Left ventricle myocardium superior (tissue), 1 donor: ENCODE measurements around the gene SORCS1. TPM values are rescaled to one million over a fixed set of nuclear protein-coding genes. Genes with fewer than 3 reads are reported as not detected.
A peak's percentile ranks its signal among the peaks of the same experiment; 100 is the strongest.

Experiments used
- ATAC-seq: fragments of 200-7000 bp; cut with Tn5 transposase; one replicate; pipeline ENCODE4 v1.9.1; 2020; ENCODE audit warnings: mild to moderate bottlenecking, moderate library complexity
- DNase-seq: peaks from one replicate; pipeline ENCODE4 v3.0.0-alpha.2; 2020
- intact Hi-C: fragments of 100-400 bp; cut with micrococcal nuclease; formaldehyde crosslinking; loops from one replicate; pipeline ENCODE4 v1.11.0; 2022
- long read RNA-seq: library from polyadenylated mRNA; unstranded; transcript quantifications from one replicate; pipeline ENCODE4 v2.0.0, GENCODE V29; 2021
- total RNA-seq: library from RNA; stranded (reverse); fragmentation: NEBNext Ultra II Directional; extraction: Animal tissue kit (Norgen Biotek cat#: 25700); gene quantifications from one replicate; pipeline ENCODE4 v1.2.1, GENCODE V29; 2021
- donor health status: DM: no; HTN: yes; CAD: no; lungs with severe emphysema.

The SORCS1 gene
- 2.3 TPM for total RNA-seq
- long read RNA-seq, full-length matches to known transcripts = 1 of 3 reads
- long read RNA-seq, partial matches to known transcripts = 1 of 3 reads
- long read RNA-seq, other reads (novel, unspliced or antisense) = 1 of 3 reads

DNA sequence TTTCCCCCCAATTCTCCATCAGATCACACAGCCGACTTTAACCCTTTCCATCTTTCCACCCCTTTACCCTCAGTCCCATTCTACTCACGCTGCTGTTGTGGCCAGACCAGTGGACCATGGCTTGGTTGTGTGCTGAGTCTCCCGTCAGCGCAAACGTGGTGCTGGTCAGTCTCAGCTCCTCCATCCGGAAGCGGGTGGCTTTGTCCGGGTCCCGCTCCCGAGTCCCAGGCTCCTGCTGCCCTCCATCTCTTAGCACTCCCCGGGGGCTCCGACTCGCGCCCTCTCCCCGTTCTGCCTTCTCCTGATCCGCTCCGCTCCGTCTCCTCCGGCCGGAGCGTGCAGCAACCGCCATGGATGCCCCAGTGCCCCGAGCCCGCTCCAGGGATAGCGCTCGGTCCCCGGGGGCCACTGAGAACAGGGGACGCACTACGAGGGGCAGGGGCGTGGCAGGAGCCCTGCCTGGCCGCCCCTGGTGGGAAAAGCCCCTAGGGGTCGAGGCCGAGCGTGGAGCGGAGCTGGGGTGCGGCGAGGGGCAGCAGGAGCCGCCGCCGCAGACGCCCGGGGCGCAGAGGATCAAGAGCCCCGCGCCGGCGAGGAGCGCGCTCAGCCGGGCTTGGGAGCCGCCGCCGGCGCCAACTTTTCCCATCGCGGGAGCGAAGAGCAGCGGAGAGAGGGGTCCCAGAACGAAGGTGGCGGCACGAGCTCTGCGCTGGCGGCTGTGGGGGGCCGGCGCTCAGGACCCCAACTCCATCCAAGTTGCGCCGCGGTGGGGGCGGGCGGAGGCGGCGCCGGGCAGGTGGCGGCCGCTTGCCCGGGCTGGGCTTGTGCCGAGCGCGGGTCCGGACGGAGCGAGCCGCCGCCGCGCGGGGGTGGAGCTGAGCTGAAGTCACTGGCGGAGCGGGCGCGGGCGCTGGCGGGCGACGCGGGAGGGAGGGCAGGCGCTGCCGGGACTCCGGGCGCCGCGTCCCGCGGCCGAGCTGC lies at the start of gene SORCS1:
TSS of gene SORCS1 (minus strand) at position 826 of the 981 bp plus-strand sequence.
- intact Hi-C loops = no loop called here
- DNase-seq (peak; percentile 61), ATAC-seq (peak; percentile 91)

DNA sequence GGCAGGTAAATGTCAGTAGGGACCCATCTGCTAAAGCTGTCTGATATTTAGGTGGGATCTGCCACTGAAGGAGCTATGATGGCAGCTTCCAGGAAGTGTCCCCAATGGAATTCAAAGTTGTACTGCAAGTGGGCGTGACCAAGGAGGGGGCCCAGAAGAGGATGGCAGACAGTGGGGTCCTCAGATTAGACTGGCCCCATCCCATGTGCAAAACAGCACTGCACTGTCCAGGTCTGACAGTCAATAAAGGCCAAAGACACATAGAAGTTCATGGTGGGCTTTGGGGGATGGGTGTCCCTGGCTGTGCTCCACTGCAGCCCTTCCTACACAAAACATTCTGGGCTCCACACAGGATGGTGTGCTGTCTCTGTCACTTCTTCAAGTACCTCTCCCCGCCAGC lies 49.8 kb upstream of the SORCS1 start:
- ATAC-seq (no peak), DNase-seq (no peak)
- intact Hi-C loops = no loop called here

DNA sequence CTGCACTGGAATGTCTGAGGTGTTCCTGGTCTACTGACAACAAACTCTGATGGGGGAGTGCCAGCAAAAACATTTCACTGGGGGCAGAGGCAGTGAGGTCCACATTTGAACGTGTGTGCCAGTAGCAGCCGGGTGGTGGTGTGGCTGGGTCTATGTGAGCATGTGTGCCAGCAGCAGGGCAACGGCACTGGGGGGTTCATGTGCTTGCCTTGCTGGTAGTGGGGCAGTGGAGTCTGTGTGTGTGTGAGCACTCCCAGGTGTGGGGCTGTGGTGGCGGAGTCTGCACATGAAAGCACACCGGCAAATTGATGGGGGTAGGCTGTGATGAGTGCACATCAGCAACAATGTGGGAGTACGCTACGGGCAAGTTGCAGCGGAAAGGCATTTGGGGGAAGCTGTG lies 49.4 kb upstream of the SORCS1 start:
- intact Hi-C loops = no loop called here
- ATAC-seq (no peak), DNase-seq (no peak)

DNA sequence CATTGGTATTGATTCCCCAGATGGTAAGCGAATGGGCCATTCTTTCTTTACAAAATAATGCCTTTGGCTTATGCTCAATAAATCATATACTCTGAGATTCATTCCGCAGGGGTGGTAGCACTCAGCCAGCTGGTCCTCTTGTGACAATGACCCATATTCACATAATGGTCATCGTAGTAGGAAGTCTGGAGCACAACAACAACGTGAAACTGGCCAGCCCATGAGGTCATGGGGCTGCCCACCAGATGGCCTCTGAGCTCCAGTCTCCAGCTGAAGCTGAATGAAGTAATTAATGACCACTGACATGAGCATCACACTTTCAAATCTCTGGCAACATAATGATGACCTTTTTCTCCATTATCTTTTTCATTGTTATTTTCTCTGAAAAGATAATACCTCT lies 42.3 kb upstream of the SORCS1 start:
- intact Hi-C loops = no loop called here
- ATAC-seq (no peak), DNase-seq (no peak)

DNA sequence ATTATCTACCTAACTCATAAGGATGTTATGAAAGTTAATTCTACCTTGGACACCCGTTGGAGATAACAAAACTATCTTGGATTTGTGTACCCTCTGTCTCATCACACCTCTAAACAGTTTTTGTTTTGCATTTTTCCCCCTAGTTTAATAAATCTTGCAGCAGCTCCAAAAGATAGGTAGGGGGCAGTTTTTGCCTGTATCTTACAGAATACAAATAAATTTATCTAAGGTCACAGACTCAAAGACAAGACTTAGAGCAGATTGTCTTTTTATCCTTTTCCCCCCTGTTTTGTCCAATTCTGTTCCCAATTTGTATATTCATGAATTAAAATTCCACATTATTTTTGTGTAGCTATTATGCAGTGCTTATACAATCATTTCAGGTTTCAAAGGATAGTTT lies 5.0 kb upstream of the SORCS1 start:
- intact Hi-C loops = no loop called here
- no peak for ATAC-seq

DNA sequence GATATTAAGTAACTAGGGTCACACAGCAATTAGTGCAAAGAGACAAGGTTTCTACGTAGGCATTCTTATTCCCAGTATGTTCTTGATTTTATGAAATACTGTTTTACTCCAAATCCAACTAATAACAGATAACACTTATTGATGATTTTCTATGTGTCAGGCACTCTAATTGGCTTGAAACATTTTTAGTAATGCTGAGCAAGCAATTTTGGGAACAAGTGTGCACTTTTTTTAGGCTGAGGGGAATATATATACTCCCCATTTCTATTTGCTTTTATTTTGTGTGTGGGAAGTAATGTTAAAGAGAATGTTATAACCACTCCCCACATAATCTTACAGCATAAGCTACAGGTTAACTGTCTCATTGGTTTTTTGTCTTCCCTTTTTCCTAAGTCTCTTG lies 4.2 kb upstream of the SORCS1 start:
- intact Hi-C loops = no loop called here
- DNase-seq (no peak), ATAC-seq (no peak)

More for the DNA sequence above, 5.0 kb upstream of the SORCS1 start:
- DNase-seq = no peak

DNA sequence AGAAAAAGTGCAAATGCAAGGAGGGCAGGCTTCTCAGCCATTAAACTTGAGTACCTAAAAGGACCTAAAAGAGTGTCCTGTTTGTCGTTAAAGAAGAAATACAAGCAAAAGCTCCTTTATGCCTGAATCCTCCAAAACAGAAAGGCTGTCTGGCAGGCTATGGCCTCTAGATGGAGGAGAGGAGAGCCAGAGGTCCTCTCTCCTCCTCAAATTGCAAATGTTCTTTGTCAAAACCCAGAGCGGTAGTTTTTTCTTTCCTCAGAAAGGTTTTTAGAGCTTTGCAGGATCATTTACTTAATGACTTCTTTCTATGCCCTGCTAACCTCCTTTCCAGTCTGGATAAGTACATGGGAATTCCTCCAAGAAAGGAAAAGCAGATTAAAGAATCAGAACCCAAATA lies 1.9 kb upstream of the SORCS1 start:
- no peak for ATAC-seq
- intact Hi-C loops = no loop called here
- no peak for DNase-seq

DNA sequence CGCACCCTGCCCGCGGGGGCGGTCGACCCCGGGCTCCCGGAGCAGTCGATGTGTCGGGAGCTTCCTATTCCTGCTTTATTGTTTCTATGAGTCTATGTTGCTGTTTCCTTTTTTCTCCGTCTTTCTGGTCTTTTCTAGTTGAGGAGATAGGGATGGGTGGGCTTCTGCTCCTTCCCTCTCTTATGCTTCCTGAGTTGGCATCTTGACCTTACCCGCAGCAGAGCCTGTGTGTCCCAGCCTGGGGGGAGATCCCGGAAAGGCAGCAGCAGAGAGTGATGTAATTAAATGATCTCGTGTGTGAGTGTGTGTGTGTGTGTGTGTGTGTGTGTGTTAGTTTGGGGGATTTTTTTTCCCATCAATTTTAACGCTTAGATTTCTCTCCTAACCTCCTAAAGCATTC lies 486 bp upstream of the SORCS1 start:
- ATAC-seq = no peak
- intact Hi-C loops = no loop called here
- no peak for DNase-seq

DNA sequence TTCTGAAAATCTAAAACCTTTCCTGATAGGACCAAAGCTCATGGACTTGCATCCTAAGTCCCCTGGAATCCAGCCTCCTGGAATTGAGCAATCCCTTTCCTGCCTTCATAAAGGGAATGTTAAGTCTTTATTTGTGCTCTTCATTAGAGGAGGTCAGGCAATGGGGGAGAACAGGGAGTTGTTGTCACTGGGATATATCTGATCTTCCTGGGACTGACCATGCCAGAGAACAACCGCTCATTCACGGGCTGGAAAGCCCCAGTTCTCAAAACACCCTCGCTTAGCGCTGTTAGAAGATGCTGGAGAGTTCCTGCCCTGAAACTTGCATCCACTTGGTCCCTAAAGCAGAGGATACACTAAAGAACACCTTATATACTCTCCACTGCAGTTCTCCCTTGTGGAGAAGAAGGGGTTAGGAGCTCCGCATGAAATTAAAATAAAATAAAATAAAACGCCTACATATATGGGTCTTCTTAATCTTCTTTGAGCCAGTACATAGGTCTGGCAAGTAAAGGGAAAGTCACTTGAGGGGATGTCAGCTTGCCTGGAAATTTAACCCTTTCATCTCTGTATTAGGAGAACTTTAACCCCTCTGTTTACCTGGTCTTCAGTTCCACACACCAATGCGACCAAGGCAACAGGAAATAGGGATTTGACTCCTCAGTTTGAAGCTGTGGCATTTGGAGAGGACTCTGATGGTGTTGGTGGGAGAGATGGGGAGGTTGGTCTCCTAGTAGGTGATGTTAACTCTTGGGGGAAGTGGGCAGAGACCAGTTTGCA lies 1.2 kb downstream of the SORCS1 start:
- no peak for DNase-seq
- peak; percentile 69 for ATAC-seq
- intact Hi-C loops = no loop called here

DNA sequence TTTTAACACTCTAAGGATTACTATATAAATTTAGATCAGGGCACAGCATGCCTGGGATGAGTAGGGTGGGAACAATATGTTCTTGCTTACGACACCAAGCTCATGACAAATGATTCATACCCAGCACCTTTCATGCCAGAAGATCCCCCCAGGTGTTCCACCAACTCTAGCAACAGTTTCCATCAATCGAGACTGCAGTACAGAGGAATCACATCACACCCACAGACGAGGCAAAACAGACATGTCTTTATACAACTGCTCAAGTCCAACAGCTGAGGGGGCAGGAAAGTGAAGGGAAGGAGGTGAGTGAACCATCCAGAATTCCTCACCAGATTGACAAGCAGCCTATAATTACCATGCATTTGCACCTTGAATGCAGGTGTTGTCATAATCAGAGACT lies 3.6 kb downstream of the SORCS1 start:
- ATAC-seq = no peak
- DNase-seq = no peak
- intact Hi-C loops = no loop called here

DNA sequence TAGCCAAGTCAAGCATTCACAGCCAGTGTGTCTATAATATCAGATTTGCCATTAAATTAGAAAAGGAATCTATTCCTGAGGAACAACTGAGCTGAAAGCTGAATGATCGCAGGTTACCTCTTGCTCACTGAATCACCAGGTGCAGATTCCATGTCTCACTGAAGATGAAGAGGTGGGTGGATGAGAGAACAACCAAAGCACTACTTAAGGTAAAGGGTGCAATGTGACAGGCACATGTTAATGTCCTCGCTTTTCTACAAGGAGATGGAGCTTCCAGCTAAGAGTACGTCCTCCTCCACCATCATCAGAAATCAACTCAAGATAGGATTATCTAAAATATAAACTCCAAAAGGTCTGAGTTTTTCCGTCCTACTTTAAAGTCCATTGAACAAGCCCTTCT lies 4.6 kb downstream of the SORCS1 start:
- DNase-seq (no peak), ATAC-seq (no peak)
- intact Hi-C loops = no loop called here

DNA sequence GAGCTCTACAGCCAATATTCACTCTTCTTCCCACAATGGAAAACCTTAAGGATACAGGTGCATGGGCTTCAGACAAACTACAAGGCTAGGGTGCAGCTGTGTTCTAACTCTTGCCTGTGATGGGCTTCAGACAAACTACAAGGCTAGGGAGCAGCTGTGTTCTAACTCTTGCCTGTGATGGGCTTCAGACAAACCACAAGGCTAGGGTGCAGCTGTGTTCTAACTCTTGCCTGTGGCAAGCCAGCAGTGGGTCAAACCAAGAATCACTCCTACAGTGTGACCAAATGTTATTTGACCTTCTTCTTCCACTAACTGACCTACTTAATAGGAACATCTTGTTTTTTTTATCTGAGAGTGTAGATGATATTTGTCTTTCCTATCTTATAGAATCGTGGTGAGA lies 7.4 kb downstream of the SORCS1 start:
- ATAC-seq (peak; percentile 37), DNase-seq (no peak)
- intact Hi-C loops = no loop called here

DNA sequence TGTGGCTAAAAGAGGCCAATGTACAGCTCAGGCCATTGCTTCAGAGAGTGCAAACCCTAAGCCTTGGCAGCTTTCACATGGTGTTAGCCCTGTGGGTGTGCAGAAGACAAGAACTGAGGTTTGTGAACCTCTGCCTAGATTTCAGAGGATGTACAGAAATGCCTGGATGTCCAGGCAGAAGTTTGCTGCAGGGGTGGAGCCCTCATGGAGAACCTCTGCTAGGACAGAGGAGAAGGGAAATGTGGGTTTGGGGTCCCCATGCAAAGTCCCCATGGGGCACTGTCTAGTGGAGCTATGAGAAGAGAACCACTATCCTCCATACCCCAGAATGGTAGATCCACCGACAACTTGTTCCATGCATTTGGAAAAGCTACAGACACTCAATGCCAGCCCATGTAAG lies 12.4 kb downstream of the SORCS1 start:
- ATAC-seq (no peak), DNase-seq (no peak)
- intact Hi-C loops = no loop called here

DNA sequence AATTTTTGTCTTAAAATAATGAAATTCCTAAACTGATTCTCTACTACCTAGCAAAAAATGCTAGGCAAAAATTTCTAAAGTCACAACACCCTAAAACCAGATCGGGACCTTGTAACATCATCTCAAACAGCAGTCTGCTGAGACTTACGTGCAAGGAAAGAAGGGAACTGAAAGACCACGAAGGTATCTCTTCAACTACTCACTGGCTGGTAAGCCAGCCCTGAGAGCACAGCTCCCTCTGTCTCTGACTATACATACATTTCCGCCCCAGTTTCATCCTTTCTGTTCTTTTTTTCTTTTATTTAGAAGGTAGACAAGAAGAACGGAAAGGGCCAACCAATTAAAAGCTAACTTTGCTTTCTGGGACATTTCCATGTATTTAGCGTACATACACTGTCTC lies 15.6 kb downstream of the SORCS1 start:
- no peak for DNase-seq
- intact Hi-C loops = no loop called here
- ATAC-seq = no peak

DNA sequence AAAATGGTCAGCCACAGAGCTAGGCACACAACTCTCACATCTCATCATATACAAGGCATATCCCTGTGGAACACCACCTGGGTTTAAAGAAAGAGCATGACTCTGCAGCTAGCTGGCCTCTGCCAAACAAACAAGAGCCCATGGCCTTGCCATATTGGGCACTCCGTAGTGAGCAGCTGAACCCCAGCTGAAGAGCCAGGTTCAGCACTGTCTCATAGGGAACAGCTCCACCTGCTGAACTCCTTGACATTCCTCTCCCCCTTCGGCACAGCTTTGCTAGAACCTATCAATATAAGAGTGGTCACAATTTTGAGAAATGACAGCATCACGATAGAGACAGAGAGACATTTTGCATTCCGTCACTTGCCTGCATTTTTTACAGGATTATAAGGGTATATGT lies 20.0 kb downstream of the SORCS1 start:
- no peak for ATAC-seq
- DNase-seq = no peak
- intact Hi-C loops = no loop called here

DNA sequence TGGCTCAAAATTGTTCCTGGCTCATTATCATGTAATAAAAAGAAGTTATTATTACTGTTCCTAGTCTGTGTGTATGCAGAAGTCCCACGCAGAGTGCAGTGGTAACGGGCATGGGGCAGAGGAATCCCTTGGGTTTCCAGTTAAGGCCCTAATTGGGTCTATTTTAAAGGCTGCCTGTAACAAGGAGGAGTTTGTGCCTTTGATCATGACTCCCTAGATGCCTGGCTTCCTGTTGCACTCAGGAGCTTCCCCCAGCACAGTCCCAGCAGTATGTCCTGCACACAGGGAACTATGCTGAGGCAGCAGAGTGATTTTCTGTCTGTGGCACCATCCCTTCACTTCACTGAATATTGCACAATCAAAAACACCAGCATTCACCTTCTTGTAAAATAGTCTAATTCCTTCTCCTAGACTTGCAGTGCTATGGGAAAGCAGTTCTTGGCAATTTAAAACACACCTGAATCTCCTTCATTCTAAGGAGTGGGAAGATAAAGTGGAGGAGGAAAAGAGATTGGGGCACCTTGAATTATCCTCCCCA lies 22.9 kb downstream of the SORCS1 start:
- ATAC-seq = no peak
- intact Hi-C loops = no loop called here
- DNase-seq = no peak

DNA sequence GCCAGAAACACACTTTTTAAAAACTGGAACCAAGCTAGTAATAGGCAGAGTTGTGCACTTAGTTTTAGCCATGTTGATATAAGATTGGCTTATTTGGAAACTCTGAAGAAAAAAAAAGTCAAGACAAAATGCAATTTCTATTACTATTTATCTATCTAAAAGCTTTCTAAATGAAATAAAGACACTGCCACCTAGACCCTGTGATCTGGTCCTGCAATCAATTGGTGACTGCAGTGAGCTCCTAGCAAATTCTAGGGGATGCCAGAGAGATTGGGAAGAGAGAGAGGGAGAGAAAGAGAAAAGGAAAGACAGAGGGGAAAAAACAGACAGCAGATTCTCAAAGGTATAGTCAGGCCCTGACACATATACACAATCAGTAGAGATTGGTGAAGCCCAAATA lies 25.3 kb downstream of the SORCS1 start:
- intact Hi-C loops = no loop called here
- no peak for DNase-seq
- no peak for ATAC-seq

DNA sequence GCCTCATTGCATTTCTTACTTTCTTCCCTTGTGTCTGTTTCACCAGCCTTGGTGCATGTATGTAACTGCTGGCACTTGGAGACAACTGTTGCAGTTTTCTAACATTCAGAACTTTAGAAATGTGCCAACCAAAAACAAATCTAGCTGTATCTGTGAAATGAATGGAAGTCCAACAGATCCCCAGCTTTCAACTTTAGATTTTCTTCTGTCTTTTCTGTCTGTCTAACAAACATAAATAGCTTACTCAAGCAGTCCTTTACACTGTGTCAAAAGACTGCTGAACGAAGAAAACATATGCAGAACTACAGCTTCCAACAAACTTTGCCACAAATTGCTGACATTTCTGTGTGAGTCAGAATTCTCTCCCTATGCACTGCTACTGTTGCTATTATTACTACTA lies 30.9 kb downstream of the SORCS1 start:
- intact Hi-C loops = no loop called here
- DNase-seq (no peak), ATAC-seq (no peak)

DNA sequence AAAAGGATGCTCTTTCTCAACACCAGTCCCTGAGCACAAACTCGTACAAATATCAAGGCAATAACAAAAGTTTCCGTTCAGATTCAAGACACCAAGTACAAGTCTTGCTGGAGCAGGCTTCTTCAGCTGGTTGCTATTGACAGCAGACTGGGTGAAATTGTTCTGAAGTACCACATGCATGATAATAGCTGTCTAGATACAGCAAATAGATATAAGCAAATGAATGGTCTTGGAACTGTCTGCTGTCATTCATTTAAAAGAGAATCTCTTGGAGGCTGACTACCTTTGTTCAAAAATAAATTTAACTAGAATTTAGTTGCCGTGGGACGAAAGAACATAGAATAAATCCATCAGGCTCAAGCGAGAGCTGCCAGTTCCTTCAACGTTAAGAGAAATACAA lies 35.5 kb downstream of the SORCS1 start:
- ATAC-seq = no peak
- intact Hi-C loops = no loop called here
- DNase-seq = no peak

DNA sequence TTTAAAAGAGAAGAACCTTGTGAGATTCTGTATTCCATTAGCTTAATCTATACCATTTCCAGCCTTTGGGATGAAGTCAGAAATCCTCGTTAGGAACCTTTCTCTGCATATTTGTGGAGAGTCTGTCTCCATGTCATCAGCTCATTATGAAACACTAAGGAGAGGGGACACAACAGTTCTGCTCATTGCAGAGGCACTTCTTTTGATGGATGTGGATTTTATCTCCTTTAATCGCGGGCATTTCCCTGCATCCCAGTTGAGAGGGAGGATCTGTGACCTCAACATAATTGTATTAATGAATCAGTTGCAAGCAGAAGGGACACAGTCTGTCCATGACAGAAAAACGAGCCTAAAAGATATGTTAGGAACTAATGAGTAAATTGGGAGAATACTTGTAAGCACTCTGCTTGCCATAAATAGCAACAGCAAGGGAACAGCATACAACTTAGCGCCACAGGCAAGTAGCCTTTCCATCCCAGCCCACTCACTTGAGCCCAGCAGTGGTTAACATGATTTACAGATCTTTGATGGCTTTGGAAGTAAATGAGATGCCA lies 37.9 kb downstream of the SORCS1 start:
- intact Hi-C loops = no loop called here
- DNase-seq (no peak), ATAC-seq (no peak)
